Natural killer cell (primary cell): ENCODE results near the gene B3GNT3. TPM values are rescaled to one million over a fixed set of nuclear protein-coding genes. Genes with fewer than 3 reads are reported as not detected.

Source experiments
- ATAC-seq, 3 donors: fragments of 150-1000 bp in 2 of 3; fragments of 200-7000 bp in 1 of 3; cut with Tn5 transposase; 1 replicate in 1 of 3; 2 replicates in 2 of 3; pipeline ENCODE4 v1.10.0; 2021; ENCODE audit warnings: mild to moderate bottlenecking in 2 of 3, moderate library complexity in 2 of 3
- DNase-seq, 2 donors: peaks; one replicate each; pipeline versions ENCODE4 v3.0.0 to v3.0.0-alpha.2; 2013 to 2021; ENCODE audit warnings: mixed read lengths in 1 of 2
- H3K27ac ChIP-seq: one replicate; pipeline ENCODE4 v1.5.1; 2013; ENCODE audit warnings: mild to moderate bottlenecking, low read length
- H3K27me3 ChIP-seq: one replicate; pipeline ENCODE4 v1.6.1; 2013; ENCODE audit warnings: low read length; ENCODE audit not compliant: control insufficient read depth, insufficient read depth
- H3K36me3 ChIP-seq: one replicate; pipeline ENCODE4 v1.6.1; 2013; ENCODE audit warnings: low read length; ENCODE audit not compliant: control insufficient read depth, insufficient read depth
- H3K4me1 ChIP-seq: one replicate; pipeline ENCODE4 v1.6.1; 2013; ENCODE audit warnings: low read length; ENCODE audit not compliant: control insufficient read depth, insufficient read depth
- H3K4me3 ChIP-seq: one replicate; pipeline ENCODE4 v1.5.1; 2013; ENCODE audit warnings: low read length
- H3K9me3 ChIP-seq: one replicate; pipeline ENCODE4 v1.6.1; 2013; ENCODE audit warnings: low read length; ENCODE audit not compliant: control insufficient read depth, insufficient read depth
- H3K27ac Mint-ChIP-seq, 2 donors: one replicate each; pipeline ENCODE4 v1.8.0; 2022; ENCODE audit warnings: mild to moderate bottlenecking in 2 of 2, mixed read lengths in 2 of 2, moderate library complexity in 1 of 2
- H3K27me3 Mint-ChIP-seq, 2 donors: one replicate each; pipeline ENCODE4 v1.8.0; 2022; ENCODE audit warnings: low read depth in 2 of 2, mixed read lengths in 2 of 2
- H3K36me3 Mint-ChIP-seq: one replicate; pipeline ENCODE4 v1.8.0; 2022; ENCODE audit warnings: mixed read lengths
- H3K4me1 Mint-ChIP-seq, 2 donors: one replicate each; pipeline ENCODE4 v1.8.0; 2022; ENCODE audit warnings: mixed read lengths in 2 of 2
- H3K4me3 Mint-ChIP-seq: one replicate; pipeline ENCODE4 v1.8.0; 2022; ENCODE audit warnings: mild to moderate bottlenecking, moderate library complexity, mixed read lengths
- H3K9me3 Mint-ChIP-seq, 2 donors: one replicate each; pipeline ENCODE4 v1.8.0; 2022; ENCODE audit warnings: mixed read lengths in 2 of 2
- WGBS: methylation state at CpG from one replicate; pipeline ENCODE4 v1.1.7; 2013; ENCODE audit warnings: missing lambda C conversion rate; ENCODE audit not compliant: insufficient coverage; 5-methylcytosine and 5-hydroxymethylcytosine counted together
- intact Hi-C: fragments of 100-400 bp; cut with micrococcal nuclease; formaldehyde crosslinking; loops from one replicate; pipeline ENCODE4 v1.14.2; 2022
- total RNA-seq, 4 donors: library from RNA; stranded (reverse); fragments of 120-200 nt in 1 of 4; gene quantifications; one replicate each; pipeline versions ENCODE4 v1.2.3 to v1.2.4, GENCODE V29; 2013 to 2022
- TF ChIP-seq, protein P1 (sequence below): fragments of 200-600 bp; IDR thresholded peaks from one replicate; pipeline ENCODE4 v1.8.0; 2022; ENCODE audit warnings: antibody characterized with exemption

The B3GNT3 gene
- total RNA-seq, 3 donors from 2014 or later (not counting 1 experiment from before 2014, with no cell fraction given) = not detected

DNA sequence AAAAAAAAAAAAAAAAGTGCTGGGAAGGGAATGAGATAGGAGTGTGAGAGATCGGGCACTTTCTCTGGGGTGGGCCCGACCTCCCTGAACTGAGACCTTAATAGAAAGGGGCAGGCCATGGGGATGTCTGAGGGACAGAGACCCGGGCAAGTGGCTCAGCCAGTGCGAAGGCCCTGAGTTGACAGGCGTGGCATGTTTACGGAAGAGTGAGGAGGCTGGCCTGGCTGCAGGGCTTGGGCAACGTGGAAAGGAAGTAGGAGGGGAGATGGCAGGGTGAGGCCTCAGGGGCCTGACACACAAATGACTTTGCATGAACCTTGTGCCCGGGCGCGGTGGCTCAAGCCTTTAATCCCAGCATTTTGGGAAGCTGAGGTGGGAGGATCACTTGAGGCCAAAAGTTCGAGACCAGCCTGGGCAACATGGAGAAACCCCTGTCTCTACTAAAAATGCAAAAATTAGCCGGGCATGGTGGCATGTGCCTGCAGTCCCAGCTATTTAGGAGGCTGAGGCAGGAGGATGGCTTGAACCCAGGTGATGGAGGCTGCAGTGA, 29.8 kb upstream of the B3GNT3 start:
- intact Hi-C loops = no loop called here
- H3K27ac Mint-ChIP-seq = peak overlapping the region; percentile 63 to 80
- H3K36me3 Mint-ChIP-seq = no peaks in the 10 kb centered on the region
- Histone ChIP-seq H3K27me3 (no peaks in the 10 kb centered on the region), H3K9me3 (no peaks in the 10 kb centered on the region), H3K4me1 (peaks cover 12% of the 10 kb centered on the region), H3K36me3 (peaks cover 42% of the 10 kb centered on the region), H3K27ac (no peak overlapping the region), H3K4me3 (no peak overlapping the region)
- no peaks in the 10 kb centered on the region for H3K9me3 Mint-ChIP-seq
- peak overlapping the region; percentile 28 for H3K4me3 Mint-ChIP-seq
- peaks cover 5 to 8% of the 10 kb centered on the region in 2 donors for H3K4me1 Mint-ChIP-seq
- H3K27me3 Mint-ChIP-seq = no peaks in the 10 kb centered on the region
- TF ChIP-seq, protein P1, sequence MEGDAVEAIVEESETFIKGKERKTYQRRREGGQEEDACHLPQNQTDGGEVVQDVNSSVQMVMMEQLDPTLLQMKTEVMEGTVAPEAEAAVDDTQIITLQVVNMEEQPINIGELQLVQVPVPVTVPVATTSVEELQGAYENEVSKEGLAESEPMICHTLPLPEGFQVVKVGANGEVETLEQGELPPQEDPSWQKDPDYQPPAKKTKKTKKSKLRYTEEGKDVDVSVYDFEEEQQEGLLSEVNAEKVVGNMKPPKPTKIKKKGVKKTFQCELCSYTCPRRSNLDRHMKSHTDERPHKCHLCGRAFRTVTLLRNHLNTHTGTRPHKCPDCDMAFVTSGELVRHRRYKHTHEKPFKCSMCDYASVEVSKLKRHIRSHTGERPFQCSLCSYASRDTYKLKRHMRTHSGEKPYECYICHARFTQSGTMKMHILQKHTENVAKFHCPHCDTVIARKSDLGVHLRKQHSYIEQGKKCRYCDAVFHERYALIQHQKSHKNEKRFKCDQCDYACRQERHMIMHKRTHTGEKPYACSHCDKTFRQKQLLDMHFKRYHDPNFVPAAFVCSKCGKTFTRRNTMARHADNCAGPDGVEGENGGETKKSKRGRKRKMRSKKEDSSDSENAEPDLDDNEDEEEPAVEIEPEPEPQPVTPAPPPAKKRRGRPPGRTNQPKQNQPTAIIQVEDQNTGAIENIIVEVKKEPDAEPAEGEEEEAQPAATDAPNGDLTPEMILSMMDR = no peak
- ATAC-seq (peak; percentile 54 to 83 (median 57)), DNase-seq (no peak)
- WGBS = 49% methylated on average over 12 of the region's 12 CpGs

DNA sequence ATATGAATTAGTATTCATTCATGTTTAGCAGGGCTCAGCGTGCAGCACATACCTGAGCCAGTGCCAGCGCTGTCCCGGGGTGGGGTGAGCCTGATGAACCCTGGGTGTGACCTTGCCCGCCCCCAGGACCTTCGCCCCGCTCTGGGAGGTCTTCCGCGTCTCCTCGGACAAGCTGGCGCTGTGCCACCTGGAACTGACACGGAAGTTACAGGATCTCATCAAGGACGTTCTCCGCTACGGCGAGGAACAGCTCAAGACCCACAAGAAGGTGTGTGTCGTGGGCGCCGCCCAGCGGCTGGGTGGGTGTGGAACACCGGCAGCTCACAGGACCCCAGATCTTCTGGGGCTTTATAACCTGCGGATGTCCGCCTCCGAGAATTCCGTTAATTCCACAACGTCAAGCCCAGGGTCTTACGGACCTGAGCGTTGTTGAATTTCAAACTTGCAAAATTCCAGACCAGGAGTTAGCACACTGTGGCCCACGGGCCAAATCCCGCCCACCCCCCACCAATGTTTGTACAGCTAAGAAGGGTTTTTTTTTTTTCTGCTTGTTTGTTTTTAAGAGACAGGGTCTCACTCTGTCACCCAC, 28.3 kb upstream of the B3GNT3 start:
- no peaks in the 10 kb centered on the region for H3K9me3 ChIP-seq
- Mint-ChIP-seq H3K9me3 (no peaks in the 10 kb centered on the region), H3K27ac (no peak overlapping the region), H3K4me1 (peaks cover 5 to 8% of the 10 kb centered on the region in 2 donors), H3K4me3 (no peak overlapping the region), H3K27me3 (no peaks in the 10 kb centered on the region), H3K36me3 (no peaks in the 10 kb centered on the region)
- H3K36me3 ChIP-seq = peaks cover 53% of the 10 kb centered on the region
- ATAC-seq (peak; percentile 65 to 79 (median 78)), DNase-seq (peak; percentile 50 to 55)
- H3K27ac ChIP-seq = no peak overlapping the region
- H3K4me3 ChIP-seq = no peak overlapping the region
- peaks cover 12% of the 10 kb centered on the region for H3K4me1 ChIP-seq
- WGBS = 67% methylated on average over 27 of the region's 29 CpGs
- intact Hi-C loops = loop anchor here (2.0 kb wide), 1 partner anchor 62 kb away; no protein-coding TSS in a partner anchor
- no peaks in the 10 kb centered on the region for H3K27me3 ChIP-seq
- TF ChIP-seq, protein P1 = peak; percentile 57

DNA sequence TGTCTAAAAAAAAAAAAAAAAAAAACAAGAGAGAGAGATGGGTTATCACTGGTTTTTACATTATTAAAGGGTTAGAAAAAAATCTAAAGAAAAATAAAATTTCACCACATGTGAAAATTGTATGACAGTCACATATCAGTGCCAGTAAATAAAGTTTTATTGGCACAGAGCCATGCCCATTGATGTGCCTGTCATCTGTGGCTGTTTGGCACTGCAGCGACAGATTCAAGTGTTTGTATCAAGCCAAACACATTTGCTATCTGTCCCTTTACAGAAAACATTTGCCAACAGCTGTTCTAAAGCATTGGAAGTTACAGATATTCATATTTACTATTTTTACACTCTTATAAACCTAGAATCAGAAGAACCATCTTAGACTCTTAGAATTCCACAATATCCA, 27.4 kb upstream of the B3GNT3 start:
- Mint-ChIP-seq H3K27me3 (no peaks in the 10 kb centered on the region), H3K27ac (no peak overlapping the region), H3K4me3 (no peak overlapping the region), H3K36me3 (no peaks in the 10 kb centered on the region), H3K4me1 (peaks cover 5 to 8% of the 10 kb centered on the region in 2 donors), H3K9me3 (no peaks in the 10 kb centered on the region)
- TF ChIP-seq, protein P1 = no peak
- DNase-seq = no peak
- H3K27me3 ChIP-seq = no peaks in the 10 kb centered on the region
- no peak for ATAC-seq
- peaks cover 12% of the 10 kb centered on the region for H3K4me1 ChIP-seq
- WGBS = 100% methylated on average over 1 of the region's 1 CpG
- H3K9me3 ChIP-seq = no peaks in the 10 kb centered on the region
- peaks cover 61% of the 10 kb centered on the region for H3K36me3 ChIP-seq
- intact Hi-C loops = loop anchor here (2.0 kb wide), 1 partner anchor 63 kb away; no protein-coding TSS in a partner anchor
- H3K27ac ChIP-seq = no peak overlapping the region
- H3K4me3 ChIP-seq = no peak overlapping the region
